Hypothalamus (tissue), 51 donors: ENCODE data around the gene DMBT1.
A peak's percentile ranks its signal among the peaks of the same experiment; 100 is the strongest.

Source experiments
- DNase-seq, 51 donors: peaks; one replicate each; lab custom pipeline; 2025; lab: John Stamatoyannopoulos, UW

The DMBT1 gene

DNA sequence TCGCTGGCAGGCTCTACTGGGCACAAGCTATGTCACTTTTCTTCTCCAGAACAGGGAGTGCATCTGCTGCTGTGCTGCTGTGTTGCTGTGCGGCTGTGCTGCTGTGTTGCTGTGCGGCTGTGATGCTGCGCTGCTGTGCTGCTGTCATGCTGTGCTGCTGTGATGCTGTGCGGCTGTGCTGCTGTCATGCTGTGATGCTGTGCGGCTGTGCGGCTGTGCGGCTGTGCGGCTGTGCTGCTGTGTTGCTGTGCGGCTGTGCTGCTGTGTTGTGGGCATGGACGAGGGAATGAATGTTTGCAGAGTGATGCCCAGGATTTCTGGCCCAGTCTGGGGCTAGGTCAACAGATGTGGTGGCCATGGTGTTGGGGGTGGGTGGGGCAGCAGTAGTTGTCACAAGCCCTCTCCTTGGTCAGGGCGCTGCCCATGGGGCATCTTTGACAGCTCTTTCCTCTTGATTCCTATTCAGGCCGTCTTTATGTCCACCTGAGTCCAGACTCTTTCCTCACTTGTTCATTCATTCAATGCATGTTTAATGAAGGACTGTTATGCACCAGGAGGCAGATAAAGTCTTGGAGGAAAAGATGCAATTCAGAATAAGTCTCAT is 83.5 kb downstream of the DMBT1 start:
- no peak for DNase-seq

DNA sequence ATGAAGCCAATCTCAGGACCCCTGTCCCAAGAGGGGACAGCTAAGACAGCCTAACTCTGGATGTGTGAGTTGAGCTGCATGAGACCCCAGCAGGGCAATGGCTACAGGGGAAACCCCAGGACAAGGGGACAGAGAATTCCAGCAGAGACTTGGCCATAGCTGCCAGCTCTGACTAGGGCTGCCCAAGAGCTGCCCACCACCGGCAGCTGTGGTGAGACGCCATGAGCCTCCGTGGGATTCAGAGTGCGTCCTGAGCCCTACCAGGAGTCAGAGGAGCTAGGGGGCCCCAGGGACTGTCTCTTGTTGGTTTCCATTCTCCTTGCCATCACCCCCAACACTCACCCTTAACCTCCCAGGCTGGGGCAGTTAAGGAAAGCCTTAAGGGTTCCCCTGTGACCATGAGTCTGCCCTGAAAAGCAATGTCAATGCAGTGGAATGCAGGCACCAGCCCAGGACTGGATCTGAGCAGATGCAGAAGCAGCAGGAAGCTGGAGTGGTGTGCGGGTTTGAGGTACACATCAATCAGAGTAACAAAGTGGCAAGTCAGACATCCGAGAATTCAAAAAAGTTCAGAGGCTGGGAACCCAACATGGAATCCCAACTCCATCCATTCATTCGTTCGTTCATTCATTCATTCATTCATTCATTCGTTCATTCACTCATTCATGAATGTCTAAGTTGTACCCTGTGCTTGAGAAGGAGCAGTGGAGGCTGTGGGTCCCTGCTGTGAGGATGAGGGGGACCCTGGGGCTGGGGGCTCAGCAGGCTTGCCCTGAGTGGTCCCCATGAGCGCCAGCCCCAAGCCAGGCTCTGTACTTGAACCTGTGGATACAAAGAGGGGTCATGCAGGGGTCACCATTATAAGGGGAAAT is 86.2 kb downstream of the DMBT1 start:
- no peak for DNase-seq

DNA sequence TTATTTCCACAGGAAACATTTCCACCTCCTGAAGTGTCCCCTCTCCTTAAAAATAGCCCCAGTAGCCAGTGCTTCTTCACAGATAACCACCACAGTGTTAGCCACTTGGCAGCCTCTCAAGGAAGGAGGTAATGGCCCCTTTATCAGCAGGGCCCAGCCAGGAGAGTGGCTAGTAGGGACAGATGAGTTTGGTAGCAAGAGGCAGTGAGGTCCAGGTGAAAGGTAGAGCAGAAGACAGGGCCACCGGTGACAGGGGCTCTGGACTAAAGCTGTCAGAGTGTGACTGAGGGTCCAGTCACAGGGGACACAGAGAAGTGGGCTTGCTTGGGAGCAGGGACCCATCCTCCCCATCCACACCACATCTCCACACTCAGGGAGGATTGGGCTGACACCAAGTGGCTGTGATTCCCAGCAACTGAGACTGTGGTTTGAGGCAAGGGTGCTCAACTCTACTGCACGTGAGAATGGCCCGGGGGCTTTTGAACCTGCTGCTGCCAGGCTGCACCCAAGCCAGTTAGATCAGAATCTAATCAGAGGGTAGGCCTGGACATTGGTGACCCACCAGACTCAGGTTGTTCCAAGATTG is 86.9 kb downstream of the DMBT1 start:
- no peak for DNase-seq

DNA sequence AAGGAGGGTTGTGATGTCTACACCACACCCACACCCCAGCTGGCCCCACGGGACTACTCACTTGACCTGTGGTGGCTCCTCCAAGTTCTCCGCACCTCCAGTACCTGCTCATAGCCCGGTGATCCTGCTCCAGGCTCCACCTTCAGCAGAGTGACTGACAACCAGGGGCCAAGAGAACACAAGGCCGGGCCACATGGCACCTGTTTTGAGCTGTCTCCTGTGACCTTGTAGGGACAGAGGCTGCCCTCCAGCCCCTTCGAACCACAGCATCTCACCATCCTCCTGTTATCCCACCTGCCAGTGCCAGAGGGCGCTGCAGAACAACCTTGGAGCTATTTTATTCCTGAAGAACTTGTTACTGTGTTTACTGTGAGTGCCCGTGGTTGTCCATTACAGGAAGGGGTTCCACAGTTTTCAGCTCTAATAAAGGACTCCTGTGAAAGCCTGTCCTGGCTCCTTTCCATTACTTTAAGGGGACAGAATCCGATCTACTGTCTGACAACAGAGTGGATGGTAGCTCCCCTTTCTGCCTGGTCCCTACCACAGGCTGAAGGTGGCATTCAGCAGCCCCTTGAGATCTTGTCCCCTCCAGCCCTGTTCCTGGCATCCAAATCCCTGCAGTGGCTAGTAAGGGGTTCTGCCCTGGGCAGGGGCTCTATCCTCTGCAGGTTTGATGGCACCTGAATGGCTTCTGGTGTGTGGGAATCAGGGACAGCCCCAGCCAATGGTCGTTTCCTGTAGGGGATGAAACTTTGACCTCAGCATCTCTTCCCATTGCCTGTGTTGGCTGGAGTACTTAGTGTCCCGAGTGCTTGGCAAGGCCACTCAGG is 88.3 kb downstream of the DMBT1 start:
- DNase-seq = peak in 43 of 51 donors; percentile 5 to 76 (median 37)

DNA sequence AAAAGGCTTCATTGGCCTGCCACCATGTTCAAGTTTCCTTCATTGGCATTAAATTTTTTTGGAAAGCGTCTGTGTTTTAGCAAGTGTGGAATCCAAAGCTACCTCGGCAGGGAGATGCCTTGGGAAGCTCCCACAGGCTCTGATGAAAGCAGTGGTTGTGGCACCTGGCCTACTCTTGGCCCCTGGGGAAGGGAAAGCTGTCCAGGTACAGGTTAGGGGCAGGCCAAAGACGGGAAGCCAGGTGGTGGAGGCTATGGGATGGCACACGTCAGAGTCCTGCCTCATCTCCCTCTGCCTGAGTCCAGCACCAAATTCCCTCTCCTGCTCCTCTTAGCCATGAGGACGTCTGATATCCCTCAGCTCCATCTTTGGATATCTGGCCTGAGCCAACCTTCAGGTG is 89.3 kb downstream of the DMBT1 start:
- DNase-seq = no peak

DNA sequence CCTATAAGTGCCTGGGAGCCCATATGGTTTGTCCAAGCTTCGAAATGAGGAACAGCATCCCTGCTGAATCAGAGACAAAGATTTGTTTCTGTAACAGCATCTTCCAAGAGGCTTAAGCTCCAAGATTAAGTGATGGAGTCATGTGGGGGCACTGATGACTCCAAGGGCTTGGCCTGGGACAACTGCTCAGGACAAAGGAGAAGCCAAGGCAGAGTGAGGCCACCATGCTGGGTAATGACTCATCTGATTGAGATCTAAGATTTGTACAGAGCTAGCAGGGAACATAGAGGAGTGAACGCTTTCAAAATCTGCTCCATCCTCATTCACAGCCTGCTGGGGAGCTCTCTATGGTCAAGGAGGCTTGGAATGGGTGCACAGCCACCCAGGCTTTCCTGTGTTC is 89.8 kb downstream of the DMBT1 start:
- no peak for DNase-seq

DNA sequence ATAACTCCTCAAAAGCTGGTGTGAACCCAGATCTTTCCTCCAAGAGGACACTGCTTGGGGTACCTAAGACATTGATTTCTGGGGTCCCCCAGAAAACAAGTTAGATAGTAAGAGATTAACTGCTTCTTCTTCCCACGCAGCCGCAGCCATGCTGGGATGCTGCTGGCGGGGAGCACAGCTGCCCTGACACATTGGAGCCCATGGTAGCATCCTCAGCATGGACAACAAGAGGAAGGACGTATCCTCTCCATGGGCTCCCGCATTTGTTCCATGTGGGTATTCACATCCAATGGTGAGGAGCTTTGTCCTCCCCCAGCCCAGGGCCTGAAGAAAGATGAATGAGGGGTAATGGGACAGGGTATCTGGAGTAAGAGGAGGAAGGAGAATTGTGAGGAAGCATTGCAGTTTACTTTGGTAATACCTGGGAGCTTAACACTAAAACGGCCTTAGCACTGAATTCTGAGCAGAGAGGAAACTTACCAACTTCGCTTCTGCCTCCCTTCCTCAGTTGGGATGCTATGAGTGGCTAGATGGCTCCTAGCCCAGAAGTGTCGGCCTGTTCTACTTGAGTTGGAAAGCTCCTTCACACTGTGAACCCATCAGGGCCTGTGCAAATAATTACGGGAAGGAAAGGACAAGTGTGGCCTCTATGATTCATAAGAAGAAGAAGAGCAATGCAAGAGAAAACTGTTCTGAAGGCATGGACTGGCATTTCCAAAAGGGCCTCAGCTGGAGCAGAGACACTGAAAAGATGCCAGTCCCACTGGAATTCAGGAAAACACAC is 95.2 kb downstream of the DMBT1 start:
- DNase-seq = peak in 7 of 51 donors; percentile 6 to 18 (median 16)

DNA sequence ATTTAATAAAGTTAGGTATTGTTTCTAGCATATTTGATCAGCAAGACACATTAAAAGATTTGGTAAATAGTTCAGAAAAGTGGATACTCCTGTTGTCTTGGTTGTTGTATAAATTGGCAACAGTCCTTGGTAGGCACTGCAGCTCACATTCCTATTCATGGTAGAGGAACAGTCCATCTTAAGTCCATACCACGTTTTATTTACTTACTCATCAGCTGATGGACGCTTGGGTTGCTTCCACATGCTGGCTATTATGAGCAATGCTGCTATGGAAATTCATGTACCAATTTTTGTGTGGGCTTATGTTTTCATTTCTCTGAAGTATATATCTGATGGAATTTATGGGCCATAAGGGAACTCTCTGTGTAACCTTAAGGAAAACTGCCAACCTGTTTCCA is 95.8 kb downstream of the DMBT1 start:
- DNase-seq = no peak

DNA sequence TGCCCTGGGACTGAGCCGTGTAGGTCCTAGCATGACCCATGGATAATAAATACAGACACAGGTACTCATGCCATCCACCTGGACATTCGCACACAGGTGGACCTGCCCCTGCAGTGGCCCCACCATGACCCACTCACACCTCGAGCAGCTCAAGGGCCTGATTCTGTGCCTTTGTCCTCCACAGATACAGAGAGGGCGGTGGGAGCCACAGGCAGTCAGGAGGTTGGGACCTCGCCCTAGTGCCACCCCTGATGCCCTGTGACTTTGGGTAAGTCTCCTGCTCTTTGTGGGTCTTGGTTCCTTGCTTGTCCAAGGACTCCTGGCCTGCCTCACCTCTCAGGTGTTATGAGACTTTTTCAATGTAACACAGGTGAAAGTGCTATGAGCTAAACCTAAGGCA is 96.2 kb downstream of the DMBT1 start:
- DNase-seq = no peak

DNA sequence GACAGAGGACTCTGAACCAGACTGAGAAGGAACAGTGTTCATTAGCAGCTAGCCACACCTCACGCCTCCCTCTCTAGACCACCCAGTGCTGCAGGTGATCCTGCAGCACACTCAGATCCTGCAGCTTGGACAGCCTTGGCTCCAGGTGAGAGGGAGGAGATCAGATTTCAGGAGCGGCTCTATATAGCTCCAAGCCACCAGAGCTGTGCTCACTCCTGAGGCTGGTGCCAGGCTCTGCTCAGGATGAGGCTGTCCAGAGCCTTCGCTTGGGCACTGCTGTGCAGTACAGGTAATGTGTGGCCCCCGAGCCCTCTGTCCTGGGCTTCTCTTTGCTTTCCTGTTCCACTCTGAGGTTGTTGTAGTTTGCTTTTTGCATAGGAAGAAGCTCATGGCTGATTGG is 96.7 kb downstream of the DMBT1 start:
- DNase-seq = no peak

DNA sequence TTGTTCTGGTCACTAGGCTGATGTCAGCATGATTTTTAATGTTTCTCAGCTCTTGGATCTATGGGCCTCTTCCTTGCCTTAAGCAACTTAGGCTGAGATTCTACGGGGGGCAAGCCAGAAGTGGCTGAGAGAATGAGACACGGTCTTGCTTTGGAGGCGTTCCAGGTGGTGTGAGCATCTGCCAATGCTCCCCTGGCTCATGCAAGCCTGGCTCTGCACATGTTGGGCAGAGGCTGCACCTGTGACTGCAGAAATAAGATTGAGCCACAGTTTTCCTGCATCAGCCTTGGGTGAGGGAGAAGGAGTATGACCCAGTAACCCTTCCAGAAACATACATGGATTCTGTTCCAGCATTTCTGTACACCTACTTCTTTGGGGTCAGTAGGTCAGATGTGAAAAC is 97.2 kb downstream of the DMBT1 start:
- DNase-seq = peak in 2 of 51 donors; percentile 2 to 4

DNA sequence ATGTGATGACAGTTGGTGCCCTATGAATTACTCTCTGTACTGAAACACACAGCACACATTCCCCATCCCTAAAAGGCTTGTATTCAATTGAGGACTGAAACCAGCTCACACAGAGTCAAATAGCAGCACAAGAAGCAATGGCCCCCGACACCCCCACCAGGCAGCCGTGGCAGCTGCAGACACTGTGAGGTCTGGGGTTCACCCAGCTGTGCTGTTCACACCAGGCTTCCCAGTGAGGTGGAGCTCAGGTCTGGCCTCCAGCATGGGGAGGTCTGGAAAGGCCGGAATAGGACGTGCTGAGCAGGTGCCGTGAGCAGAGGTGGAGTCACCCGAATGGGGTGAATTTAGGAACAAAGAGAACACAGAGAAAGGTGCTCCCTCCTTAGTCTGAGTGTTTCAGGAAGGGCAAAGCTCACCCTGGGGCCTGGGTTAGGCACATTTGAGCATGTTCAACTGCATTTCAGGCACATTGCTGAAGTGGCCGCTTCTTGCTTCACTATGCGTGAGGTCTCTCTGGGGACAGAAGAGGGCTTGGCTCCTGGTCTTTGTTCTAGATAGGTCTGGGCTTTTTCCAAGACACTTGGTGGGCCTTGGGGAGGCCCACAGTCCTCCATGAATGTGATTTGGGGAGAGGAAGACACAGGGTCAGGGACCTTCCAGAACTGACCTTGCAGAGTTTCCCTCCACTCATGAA is 97.9 kb downstream of the DMBT1 start:
- DNase-seq = no peak

DNA sequence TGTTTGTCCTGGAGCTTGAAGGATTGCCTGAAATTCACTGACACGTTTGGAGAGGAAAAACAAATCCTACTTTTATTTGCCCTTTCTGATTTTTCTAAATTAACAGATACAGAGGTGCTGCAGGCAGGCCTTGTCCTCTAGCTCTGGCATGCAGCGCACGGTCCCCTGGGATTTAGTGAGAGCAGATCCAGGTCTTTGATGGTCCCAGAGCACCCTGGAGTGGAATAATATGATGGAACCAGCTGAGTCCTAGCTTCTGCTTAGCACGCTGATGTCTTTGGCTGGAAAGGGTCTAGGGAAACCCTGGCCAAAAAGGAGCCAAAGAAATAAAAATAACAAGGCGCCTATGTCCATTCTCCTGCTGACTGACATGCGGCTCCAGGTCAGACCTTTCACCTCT is 98.6 kb downstream of the DMBT1 start:
- DNase-seq = no peak

DNA sequence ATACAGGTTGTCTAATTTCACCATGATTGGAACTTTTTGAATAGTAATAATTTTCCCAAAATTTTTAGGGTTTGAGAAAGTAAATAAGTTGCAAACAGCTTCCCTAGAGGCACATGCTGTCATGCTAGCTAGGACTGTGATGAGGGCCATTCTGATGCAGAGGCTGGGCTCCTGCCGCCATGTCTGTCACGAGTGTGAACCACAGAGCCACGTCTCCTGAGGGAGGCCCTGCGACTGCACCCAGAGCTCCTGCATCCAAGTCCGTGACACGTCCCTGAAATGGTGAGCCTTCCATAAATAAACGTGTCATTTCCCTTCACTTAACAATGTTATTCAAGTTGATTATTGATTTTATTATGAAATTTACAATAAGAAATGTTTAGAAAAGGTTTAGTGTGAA is 99.1 kb downstream of the DMBT1 start:
- DNase-seq = no peak

DNA sequence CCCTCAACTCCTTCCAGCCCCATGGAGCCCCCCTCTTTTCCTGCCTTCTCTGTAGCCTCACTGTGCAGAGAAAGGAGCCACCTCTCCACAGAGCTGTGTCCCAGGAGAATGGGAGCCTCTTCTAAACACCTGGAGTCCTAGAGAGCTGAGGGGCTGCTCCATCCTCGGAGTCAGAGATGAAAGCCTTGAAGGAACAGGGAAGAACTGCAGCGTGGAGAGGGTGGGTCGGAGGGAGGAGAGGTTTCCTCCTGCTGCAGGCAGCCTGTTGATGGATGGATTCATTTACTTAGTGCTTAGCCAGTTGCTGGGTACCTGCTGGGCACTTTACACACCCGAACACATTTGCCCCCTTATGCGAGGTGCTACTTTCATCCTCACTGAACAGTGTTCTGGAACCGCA is 100.1 kb downstream of the DMBT1 start:
- no peak for DNase-seq

DNA sequence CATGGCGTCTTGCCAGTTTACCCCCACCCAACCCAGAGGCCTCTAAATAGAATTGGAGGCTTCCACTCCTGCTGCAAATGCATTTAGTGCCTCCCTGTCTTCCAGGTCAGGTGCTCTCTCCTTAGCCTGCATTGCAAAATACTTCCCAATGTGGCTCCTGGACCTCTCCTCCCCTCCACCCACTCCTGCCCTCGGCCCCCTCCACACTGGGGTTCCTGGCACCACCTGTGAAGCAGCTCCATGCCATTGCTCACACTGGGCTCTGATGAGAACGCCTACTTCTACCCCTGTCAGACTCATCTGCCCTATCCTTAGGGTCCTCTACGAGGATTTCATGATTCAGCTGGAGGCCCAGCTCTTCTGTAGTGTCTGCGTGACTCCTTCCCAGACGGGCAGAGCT is 101.7 kb downstream of the DMBT1 start:
- no peak for DNase-seq

DNA sequence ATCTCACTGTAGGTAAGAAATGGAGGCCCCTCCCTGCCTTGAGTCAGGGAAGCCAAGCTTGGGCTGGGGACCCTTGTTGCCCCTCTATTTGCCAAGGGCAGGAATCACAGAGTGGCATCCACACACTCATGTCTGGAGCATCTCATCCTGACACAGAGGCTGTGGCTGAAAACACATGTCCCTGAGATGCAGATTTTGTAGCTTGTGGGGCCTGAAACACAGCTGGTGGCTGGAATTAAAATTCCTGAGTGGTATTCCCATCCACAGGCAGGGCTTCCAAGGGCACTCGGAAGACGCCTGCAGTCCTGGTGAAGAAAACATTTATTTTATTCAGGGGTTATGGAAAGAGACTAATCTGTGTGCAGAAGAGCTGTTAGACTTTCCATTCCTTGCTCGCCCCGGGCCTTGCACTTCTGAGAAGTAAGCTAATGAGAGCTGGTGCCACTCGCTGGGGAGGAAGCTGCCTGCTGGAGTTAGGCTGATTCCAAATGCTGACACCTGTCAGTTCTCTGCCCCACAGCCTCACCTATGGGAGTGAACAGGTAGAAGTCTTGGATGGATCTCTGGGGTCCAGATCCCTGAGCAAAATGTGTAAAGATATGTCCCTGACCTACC is 103.1 kb downstream of the DMBT1 start:
- no peak for DNase-seq

DNA sequence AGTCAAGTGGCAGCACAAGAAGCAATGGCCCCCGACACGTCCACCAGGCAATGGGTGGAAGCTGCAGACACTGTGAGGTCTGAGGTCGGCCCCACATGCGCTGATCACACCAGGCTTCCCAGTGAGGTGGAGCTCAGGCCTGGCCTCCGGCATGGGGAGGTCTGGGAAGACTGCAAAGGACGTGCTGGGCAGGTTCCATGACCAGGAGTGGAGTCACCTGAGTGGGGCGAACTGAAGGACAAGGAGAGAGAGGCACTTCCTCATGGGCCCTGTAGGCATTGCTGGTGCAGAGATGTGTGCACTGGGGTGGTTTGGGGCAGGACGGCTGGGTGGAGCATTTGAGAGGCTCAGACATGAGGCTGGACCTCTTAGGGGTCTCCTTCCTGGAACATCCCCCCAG is 103.9 kb downstream of the DMBT1 start:
- no peak for DNase-seq

DNA sequence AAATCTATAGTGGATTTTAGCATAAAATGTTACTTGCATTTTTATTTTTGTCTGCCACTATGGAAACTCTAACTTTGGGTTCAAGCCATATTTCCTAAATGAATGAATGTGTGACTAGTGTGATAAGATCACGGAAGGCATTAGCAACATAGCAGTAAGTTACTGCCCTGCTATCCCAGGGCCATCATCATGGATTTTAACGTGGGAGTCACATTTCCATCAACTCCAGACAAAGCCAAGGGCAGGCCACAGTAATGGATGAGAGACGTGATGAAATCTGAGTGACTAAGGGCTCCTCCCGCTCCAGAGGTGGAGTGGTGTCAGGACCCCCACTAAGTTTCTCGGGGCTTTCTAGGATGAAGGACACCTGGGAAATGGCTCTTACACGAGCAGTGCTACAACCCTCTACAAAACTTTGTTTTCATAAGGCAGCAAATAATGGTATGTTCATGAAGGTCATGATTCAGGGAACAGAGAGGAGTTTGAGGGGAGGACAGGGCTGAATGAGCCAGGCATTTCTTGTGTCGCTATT is 104.8 kb downstream of the DMBT1 start:
- no peak for DNase-seq
